HepG2 (cell line): Measurements from ENCODE around the gene DAB1. TPM values are rescaled to one million over a fixed set of nuclear protein-coding genes. Genes with fewer than 3 reads are reported as not detected.

Experiments
- ATAC-seq: fragments of 200-7000 bp; cut with Tn5 transposase; 3 replicates; pipeline ENCODE4 v1.9.1; 2020; ENCODE audit warnings: mild to moderate bottlenecking, moderate library complexity
- BruUV-seq: library from RNA; stranded (reverse); fragments of 400-500 nt; replicated peaks from 2 replicates; lab custom pipeline; 2021; lab: Mats Ljungman, UMichigan
- CTCF ChIA-PET: fragments of 300-600 bp; formaldehyde crosslinking; extraction: SDS; loops from one replicate; lab custom pipeline; 2021; ENCODE audit warnings: low total read pairs, inconsistent platforms, low intra/inter-chr PET ratio; lab: Yijun Ruan, JAX
- POLR2A ChIA-PET: fragments of 350-600 bp; sonication (Branson Sonifier 250); formaldehyde crosslinking; loops from one replicate; lab custom pipeline; 2020; ENCODE audit warnings: antibody characterized with exemption, inconsistent platforms; lab: Yijun Ruan, JAX
- DNase-seq: peaks from one replicate; pipeline ENCODE4 v3.0.0-alpha.2; 2015; ENCODE audit warnings: low spot score
- FAIRE-seq: peaks from 3 replicates; lab custom pipeline; 2011; peaks lifted over from hg19 to GRCh38; lab: Jason Lieb, UNC
- H2AFZ ChIP-seq: one replicate; pipeline ENCODE4 v1.6.1; 2011; ENCODE audit warnings: low read length, inconsistent platforms
- H3K27ac ChIP-seq: fragments of 300-600 bp; 3 replicates; pipeline ENCODE4 v1.8.0; 2011; ENCODE audit warnings: mixed run types, mild to moderate bottlenecking, mixed read lengths, low read length, inconsistent platforms; ENCODE audit not compliant: insufficient read depth; ENCODE audit errors: extremely low read length
- H3K27me3 ChIP-seq, 2 experiments: fragments of 200-600 bp in 1 of 2; 2 replicates in 1 of 2; 3 replicates in 1 of 2; pipeline versions ENCODE4 v1.6.0 to v1.8.0; 2011; ENCODE audit warnings: low read length in 2 of 2, mild to moderate bottlenecking in 2 of 2, moderate library complexity in 2 of 2, inconsistent platforms in 1 of 2; ENCODE audit not compliant: insufficient read depth in 2 of 2, control insufficient read depth in 1 of 2
- H3K36me3 ChIP-seq, 2 experiments: fragments of 200-600 bp in 1 of 2; replicated peaks in 1 of 2; 2 replicates in 1 of 2; 3 replicates in 1 of 2; pipeline versions ENCODE4 v1.5.1 to v1.8.0; 2011; ENCODE audit warnings: low read length in 2 of 2, inconsistent platforms in 1 of 2; ENCODE audit not compliant: insufficient read depth in 2 of 2, control insufficient read depth in 1 of 2
- H3K4me1 ChIP-seq: 2 replicates; pipeline ENCODE4 v1.5.1; 2012; ENCODE audit warnings: low read length, inconsistent platforms; ENCODE audit not compliant: insufficient read depth
- H3K4me2 ChIP-seq: 2 replicates; pipeline ENCODE4 v1.6.0; 2011; ENCODE audit warnings: low read depth, low read length, inconsistent platforms
- H3K4me3 ChIP-seq, 3 experiments: fragments of 200-600 bp in 1 of 3; sonication (generic), shearing (Covaris generic) in 1 of 3; replicated peaks in 1 of 3; 2 replicates each; pipeline ENCODE4 v1.5.1; 2011 to 2016; ENCODE audit warnings: low read length in 3 of 3, inconsistent platforms in 2 of 3, low read depth in 2 of 3, mild to moderate bottlenecking in 2 of 3, control low read depth in 1 of 3, mixed read lengths in 1 of 3; ENCODE audit not compliant: insufficient read depth in 1 of 3
- H3K79me2 ChIP-seq: one replicate; pipeline ENCODE4 v1.6.1; 2011; ENCODE audit warnings: low read length, inconsistent platforms; ENCODE audit not compliant: insufficient read depth
- H3K9ac ChIP-seq: 2 replicates; pipeline ENCODE4 v1.6.0; 2011; ENCODE audit warnings: mild to moderate bottlenecking, low read depth, low read length, inconsistent platforms; ENCODE audit not compliant: insufficient read depth
- H3K9me3 ChIP-seq: 2 replicates; pipeline ENCODE4 v1.5.1; 2012; ENCODE audit warnings: mild to moderate bottlenecking, low read length
- H4K20me1 ChIP-seq: 2 replicates; pipeline ENCODE4 v1.6.0; 2011; ENCODE audit warnings: inconsistent platforms, mild to moderate bottlenecking, low read length, moderate library complexity; ENCODE audit not compliant: insufficient read depth
- CHCHD3 ChIP-seq: sonication (generic); formaldehyde crosslinking; IDR thresholded peaks from 2 replicates; pipeline ENCODE4 v1.8.0; 2022; ENCODE audit warnings: mild to moderate bottlenecking, missing genetic modification reagents, moderate library complexity
- HCFC1 ChIP-seq: fragments of 150-350 bp; IDR thresholded peaks from 2 replicates; pipeline ENCODE4 v1.6.1; 2014; ENCODE audit warnings: low read depth, low read length
- HNRNPL ChIP-seq: fragments of 200-400 bp; formaldehyde crosslinking; IDR thresholded peaks from 2 replicates; pipeline ENCODE4 v1.6.1; 2017; ENCODE audit warnings: mild to moderate bottlenecking, low read depth, low read length
- SMARCE1 ChIP-seq: fragments of 450-650 bp; IDR thresholded peaks from 2 replicates; pipeline ENCODE4 v1.6.1; 2017; ENCODE audit warnings: borderline replicate concordance
- SPEN ChIP-seq: sonication (generic); formaldehyde crosslinking; IDR thresholded peaks from 2 replicates; pipeline ENCODE4 v1.5.1; 2020; ENCODE audit warnings: low read depth, mild to moderate bottlenecking, missing genetic modification reagents
- ZNF350 ChIP-seq: sonication (generic); formaldehyde crosslinking; IDR thresholded peaks from 2 replicates; pipeline ENCODE4 v1.4.0; 2020; ENCODE audit warnings: mild to moderate bottlenecking, low read depth, missing genetic modification reagents, borderline replicate concordance
- ZNF552 ChIP-seq: sonication (generic); formaldehyde crosslinking; IDR thresholded peaks from 2 replicates; pipeline ENCODE4 v1.9.0; 2022; ENCODE audit warnings: missing genetic modification reagents, mild to moderate bottlenecking, borderline replicate concordance
- WGBS: methylation state at CpG from one replicate; pipeline ENCODE4 v1.1.6; 2017; ENCODE audit warnings: low lambda C conversion rate; 5-methylcytosine and 5-hydroxymethylcytosine counted together
- in situ Hi-C: cut with HindIII; loops from 2 replicates; pipeline ENCODE4 v1.10.0; 2017; ENCODE audit warnings: low pct_unique_long_range_greater_than_20kb; ENCODE audit not compliant: extremely low pct_ligation_motif_present
- intact Hi-C: fragments of 100-400 bp; cut with micrococcal nuclease; formaldehyde crosslinking; loops from one replicate; pipeline ENCODE4 v1.10.0; 2022; ENCODE audit not compliant: unreplicated experiment
- polyA plus RNA-seq, 8 experiments: library from polyadenylated mRNA; depleted of rRNA in 3 of 8; stranded (reverse) in 7 of 8; unstranded in 1 of 8; fragments of >200 nt; fragmentation: Illumina TruSeq in 4 of 8; extraction: Trizol in 4 of 8; gene quantifications; 2 replicates each; pipeline versions ENCODE4 v1.2.1 to v1.2.3, GENCODE V29; 2011 to 2016; ENCODE audit warnings: low read depth in 4 of 8, missing spikeins in 1 of 8, mixed read lengths in 1 of 8; ENCODE audit not compliant: insufficient read depth in 1 of 8
- total RNA-seq, 5 experiments: library from RNA; depleted of rRNA; stranded (reverse); fragments of >200 nt; fragmentation: Illumina TruSeq; extraction: Trizol; gene quantifications; 2 replicates each; pipeline ENCODE4 v1.2.3, GENCODE V29; 2016; ENCODE audit warnings: low read depth in 1 of 5
- TF ChIP-seq, protein P1 (sequence below): sonication (generic); formaldehyde crosslinking; IDR thresholded peaks from 2 replicates; pipeline ENCODE4 v1.5.1; 2020; ENCODE audit warnings: mild to moderate bottlenecking, missing genetic modification reagents, moderate library complexity
- TF ChIP-seq, protein P2 (sequence below): sonication (generic); formaldehyde crosslinking; IDR thresholded peaks from 2 replicates; pipeline ENCODE4 v1.5.1; 2020; ENCODE audit warnings: missing genetic modification reagents, mild to moderate bottlenecking, borderline replicate concordance

The DAB1 gene
- total and polyA plus RNA-seq, 2 of the 13 experiments (the other 11 are each of a cell fraction or from before 2014, with no cell fraction given) = 0.04 to 0.13 TPM

DNA sequence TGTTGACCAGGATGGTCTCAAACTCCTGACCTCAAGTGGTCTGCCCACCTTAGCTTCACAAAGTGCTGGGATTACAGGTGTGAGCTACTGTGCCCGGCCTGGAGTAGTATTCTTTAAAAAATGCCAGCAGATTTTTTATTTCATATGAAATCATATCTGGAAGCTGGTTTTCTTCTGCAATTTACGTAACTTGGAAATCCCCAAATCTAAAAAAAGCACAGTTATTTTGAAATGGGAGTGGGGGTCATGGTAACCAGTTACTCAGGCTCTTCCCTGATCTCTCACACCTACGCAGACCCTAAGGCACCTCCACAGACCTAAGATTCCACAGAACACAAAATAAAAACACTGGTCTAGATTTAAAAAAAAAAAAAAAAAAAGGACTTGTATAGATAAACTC lies 219.8 kb downstream of the DAB1 start:
- H3K27me3 ChIP-seq = no peaks in the 10 kb centered on the region
- DNase-seq (no peak), FAIRE-seq (no peak), ATAC-seq (no peak)
- in situ Hi-C loops = no loop called here
- H3K9me3 ChIP-seq = no peaks in the 10 kb centered on the region
- no peak overlapping the region for H3K9ac ChIP-seq
- no TSS peak for BruUV-seq
- H3K4me2 ChIP-seq = no peak overlapping the region
- TF ChIP-seq CHCHD3 (CRISPR knock-in tag) (no peak), ZNF552 (CRISPR knock-in tag) (no peak), HCFC1 (no peak), ZNF350 (CRISPR knock-in tag) (no peak), HNRNPL (no peak), SMARCE1 (no peak), SPEN (CRISPR knock-in tag) (no peak)
- TF ChIP-seq, protein P1, sequence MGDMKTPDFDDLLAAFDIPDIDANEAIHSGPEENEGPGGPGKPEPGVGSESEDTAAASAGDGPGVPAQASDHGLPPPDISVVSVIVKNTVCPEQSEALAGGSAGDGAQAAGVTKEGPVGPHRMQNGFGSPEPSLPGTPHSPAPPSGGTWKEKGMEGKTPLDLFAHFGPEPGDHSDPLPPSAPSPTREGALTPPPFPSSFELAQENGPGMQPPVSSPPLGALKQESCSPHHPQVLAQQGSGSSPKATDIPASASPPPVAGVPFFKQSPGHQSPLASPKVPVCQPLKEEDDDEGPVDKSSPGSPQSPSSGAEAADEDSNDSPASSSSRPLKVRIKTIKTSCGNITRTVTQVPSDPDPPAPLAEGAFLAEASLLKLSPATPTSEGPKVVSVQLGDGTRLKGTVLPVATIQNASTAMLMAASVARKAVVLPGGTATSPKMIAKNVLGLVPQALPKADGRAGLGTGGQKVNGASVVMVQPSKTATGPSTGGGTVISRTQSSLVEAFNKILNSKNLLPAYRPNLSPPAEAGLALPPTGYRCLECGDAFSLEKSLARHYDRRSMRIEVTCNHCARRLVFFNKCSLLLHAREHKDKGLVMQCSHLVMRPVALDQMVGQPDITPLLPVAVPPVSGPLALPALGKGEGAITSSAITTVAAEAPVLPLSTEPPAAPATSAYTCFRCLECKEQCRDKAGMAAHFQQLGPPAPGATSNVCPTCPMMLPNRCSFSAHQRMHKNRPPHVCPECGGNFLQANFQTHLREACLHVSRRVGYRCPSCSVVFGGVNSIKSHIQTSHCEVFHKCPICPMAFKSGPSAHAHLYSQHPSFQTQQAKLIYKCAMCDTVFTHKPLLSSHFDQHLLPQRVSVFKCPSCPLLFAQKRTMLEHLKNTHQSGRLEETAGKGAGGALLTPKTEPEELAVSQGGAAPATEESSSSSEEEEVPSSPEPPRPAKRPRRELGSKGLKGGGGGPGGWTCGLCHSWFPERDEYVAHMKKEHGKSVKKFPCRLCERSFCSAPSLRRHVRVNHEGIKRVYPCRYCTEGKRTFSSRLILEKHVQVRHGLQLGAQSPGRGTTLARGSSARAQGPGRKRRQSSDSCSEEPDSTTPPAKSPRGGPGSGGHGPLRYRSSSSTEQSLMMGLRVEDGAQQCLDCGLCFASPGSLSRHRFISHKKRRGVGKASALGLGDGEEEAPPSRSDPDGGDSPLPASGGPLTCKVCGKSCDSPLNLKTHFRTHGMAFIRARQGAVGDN (CRISPR knock-in tag) = no peak
- TF ChIP-seq, protein P2, sequence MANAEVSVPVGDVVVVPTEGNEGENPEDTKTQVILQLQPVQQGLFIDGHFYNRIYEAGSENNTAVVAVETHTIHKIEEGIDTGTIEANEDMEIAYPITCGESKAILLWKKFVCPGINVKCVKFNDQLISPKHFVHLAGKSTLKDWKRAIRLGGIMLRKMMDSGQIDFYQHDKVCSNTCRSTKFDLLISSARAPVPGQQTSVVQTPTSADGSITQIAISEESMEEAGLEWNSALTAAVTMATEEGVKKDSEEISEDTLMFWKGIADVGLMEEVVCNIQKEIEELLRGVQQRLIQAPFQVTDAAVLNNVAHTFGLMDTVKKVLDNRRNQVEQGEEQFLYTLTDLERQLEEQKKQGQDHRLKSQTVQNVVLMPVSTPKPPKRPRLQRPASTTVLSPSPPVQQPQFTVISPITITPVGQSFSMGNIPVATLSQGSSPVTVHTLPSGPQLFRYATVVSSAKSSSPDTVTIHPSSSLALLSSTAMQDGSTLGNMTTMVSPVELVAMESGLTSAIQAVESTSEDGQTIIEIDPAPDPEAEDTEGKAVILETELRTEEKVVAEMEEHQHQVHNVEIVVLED (CRISPR knock-in tag) = no peak
- H2AFZ ChIP-seq = no peak overlapping the region
- POLR2A ChIA-PET = no interaction called here
- WGBS = 51% methylated on average over 3 of the region's 3 CpGs
- H3K4me1 ChIP-seq = no peaks in the 10 kb centered on the region
- CTCF ChIA-PET = no interaction called here
- no peaks in the 10 kb centered on the region for H3K36me3 ChIP-seq
- H3K4me3 ChIP-seq = no peak overlapping the region
- H3K79me2 ChIP-seq = no peaks in the 10 kb centered on the region
- no peak overlapping the region for H3K27ac ChIP-seq
- no peaks in the 10 kb centered on the region for H4K20me1 ChIP-seq
- intact Hi-C loops = no loop called here
